Ovary (tissue), 3 donors: ENCODE measurements around the gene DOCK10.

ENCODE experiments used
- EP300 ChIP-seq: sonication (generic); formaldehyde crosslinking; IDR thresholded peaks from one replicate; pipeline ENCODE4 v1.6.1; 2017; ENCODE audit warnings: antibody characterized with exemption
- TF ChIP-seq, protein P1 (sequence below), 3 donors: fragments of 450-650 bp in 2 of 3; fragments of 200-600 bp in 1 of 3; IDR thresholded peaks; one replicate each; pipeline versions ENCODE4 v1.5.1 to v1.8.0; 2016 to 2022; ENCODE audit warnings: antibody characterized with exemption in 3 of 3, mild to moderate bottlenecking in 1 of 3
- donor health status: DM: no; HTN: no; CAD: no.

DNA sequence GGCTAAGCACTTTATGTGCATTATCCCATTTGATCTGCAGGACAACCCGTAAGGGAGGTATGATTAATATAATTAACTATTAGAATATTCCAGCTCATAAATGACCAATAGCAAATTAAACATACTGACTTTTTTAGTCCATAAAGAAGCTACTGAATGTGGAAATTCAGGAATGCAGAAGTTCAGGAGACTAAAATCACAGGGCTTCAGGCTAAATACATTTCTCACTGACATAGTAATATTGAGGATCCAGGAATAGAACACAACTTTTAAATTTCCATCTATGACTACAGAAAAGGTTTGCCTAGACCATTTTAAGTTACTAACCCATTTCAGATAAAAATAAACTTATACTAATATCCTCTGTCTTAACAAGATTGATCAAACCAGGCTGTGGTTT, 228.7 kb downstream of the DOCK10 start:
- TF ChIP-seq, protein P1, sequence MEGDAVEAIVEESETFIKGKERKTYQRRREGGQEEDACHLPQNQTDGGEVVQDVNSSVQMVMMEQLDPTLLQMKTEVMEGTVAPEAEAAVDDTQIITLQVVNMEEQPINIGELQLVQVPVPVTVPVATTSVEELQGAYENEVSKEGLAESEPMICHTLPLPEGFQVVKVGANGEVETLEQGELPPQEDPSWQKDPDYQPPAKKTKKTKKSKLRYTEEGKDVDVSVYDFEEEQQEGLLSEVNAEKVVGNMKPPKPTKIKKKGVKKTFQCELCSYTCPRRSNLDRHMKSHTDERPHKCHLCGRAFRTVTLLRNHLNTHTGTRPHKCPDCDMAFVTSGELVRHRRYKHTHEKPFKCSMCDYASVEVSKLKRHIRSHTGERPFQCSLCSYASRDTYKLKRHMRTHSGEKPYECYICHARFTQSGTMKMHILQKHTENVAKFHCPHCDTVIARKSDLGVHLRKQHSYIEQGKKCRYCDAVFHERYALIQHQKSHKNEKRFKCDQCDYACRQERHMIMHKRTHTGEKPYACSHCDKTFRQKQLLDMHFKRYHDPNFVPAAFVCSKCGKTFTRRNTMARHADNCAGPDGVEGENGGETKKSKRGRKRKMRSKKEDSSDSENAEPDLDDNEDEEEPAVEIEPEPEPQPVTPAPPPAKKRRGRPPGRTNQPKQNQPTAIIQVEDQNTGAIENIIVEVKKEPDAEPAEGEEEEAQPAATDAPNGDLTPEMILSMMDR (IDR thresholded peaks at IDR 0.05), result no peak
- no peak for TF ChIP-seq EP300
